GM19023 (cell line): ENCODE data around the gene LRRC66.

Experiments used
- ATAC-seq: cut with Tn5 transposase; IDR thresholded peaks from one replicate; pipeline ENCODE4 v1.9.1; 2021; ENCODE audit warnings: mild to moderate bottlenecking, moderate library complexity; ENCODE audit not compliant: unreplicated experiment

LRRC66 gene, protein sequence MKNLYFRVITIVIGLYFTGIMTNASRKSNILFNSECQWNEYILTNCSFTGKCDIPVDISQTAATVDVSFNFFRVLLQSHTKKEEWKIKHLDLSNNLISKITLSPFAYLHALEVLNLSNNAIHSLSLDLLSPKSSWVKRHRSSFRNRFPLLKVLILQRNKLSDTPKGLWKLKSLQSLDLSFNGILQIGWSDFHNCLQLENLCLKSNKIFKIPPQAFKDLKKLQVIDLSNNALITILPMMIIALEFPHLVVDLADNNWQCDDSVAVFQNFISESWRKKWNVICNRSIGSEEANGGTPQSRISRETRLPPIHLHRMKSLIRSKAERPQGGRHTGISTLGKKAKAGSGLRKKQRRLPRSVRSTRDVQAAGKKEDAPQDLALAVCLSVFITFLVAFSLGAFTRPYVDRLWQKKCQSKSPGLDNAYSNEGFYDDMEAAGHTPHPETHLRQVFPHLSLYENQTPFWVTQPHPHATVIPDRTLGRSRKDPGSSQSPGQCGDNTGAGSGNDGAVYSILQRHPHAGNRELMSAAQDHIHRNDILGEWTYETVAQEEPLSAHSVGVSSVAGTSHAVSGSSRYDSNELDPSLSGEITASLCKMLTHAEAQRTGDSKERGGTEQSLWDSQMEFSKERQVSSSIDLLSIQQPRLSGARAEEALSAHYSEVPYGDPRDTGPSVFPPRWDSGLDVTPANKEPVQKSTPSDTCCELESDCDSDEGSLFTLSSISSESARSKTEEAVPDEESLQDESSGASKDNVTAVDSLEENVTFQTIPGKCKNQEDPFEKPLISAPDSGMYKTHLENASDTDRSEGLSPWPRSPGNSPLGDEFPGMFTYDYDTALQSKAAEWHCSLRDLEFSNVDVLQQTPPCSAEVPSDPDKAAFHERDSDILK

DNA sequence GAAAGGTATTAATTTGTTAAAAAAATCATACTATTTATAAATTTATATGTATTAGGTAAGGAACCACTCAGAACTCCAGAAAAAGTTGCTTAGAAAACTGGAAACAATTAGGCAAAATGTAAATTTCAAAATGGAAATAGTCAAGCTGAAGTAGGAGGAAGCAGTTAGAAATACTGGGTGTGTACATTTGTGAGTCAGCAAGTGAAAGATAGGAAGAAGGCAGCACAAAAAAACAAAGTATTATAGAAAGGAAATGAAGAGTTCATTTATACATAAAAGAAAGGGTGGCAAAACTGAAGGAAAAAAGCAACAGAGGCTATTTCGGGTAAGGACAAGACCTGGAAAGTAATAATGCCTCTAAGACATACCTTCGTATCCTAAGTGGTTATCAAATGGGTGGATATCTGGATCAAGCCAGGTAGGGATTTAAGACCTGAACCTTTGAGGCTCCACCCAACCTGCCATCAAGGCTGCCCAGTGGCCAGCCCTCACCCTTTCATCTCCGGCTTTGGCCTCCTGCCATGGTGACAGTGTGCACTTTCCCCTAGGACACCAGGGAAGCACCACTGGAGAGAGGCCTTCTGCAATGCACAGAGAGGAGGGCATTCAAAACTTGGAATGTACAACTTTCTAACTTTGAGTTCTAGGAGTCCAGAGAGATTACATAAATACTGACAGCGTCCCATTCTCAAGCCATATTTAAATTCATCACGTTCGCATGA is at the start of gene LRRC66:
TSS of gene LRRC66 (minus strand) at position 428 of the 722 bp plus-strand sequence. CDS start 2,750 bp downstream, outside the sequence.
- ATAC-seq: no peak

DNA sequence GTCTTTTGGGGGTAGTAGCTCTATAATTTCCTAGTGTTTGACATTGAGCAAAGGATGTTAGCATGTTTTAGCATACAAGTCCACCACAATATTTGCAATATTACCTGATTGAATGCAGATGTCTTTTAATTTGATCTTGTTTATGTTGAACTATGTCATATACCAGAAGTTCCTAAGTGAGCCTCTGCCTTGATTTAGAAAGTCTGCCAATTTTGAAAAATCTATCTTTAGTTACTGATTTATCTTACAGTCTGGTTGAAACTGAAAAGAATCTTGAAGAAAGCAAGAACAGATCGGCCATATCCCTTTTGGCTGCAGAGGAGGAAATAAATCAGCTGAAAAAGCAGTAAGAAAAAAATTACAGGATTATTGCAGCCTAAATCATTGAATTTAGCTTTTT is 49.4 kb upstream of the LRRC66 start:
- ATAC-seq: no peak

DNA sequence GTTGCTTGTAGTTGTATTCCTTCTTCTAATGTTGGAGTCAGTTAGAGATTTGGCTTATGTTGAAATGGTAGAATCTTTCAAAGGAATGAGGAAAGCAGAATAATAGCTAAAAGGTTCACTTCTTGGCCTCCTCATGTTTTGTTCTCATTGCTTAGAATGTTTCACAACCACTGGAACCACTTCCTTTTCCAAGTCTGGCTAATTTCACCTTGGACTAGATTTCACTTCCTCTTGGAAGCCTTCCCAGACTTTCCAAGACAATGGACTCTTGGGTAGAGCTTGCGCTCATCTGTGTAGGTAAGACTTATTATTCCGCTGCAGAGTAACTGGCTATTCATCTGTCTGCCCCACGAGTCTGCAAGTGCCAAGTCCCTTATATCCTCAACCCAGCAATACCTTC is 39.2 kb upstream of the LRRC66 start:
- ATAC-seq: no peak

DNA sequence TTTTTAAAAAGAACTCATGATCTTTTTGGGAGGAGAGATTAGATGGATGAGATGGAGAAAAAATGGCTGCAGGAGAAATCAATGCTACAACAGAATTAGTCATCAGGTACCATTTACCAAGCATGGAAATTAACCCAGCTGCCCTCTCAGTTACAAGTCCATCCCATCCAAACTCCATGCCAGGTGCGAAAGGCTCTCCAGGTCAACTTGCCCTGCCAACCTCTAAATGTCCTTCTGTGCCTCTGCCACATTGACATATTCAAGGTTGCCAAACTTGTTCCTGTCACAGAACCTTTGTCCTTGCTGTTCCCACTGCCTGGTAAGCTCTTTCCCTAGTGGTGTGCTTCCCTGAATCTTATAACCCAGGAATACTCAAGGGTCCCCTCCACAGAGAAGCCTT is 38.1 kb upstream of the LRRC66 start:
- no peak for ATAC-seq

DNA sequence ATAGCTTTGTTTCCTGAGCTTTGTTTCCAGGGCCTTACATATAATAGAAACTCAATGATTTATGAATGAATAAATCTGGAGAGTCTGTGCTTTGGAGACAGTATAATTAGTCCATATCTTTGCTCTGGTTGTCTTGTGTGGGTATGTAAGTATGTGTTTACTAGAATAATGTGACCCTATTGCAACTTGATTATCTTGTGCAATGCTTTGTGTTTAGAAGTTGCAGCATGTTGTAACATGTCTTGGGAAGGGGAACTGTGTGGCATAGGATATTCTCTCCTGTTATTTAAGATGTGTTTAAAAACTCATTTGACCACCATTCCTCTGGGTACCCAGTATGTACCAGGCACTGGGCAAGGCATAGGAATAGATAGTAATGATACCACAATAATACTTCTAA is 37.0 kb upstream of the LRRC66 start:
- ATAC-seq: no peak

DNA sequence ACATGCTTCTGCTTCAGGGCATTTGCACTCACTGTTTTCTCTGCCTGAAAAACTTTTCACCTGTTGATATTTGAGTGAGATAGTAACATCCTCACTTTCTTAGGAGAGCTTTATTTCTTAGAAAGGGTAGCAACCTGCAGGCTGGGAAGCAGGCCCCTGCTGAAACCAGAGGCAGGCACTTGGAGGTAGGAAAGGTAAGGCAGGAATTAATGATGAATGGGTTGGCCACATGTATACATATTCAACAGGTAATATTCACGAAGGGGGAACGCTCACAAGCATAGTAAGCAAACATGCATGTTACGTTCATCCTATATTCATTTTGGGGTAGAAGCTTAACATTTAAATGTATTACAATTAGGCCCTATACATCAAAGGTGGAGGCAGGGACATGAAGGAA is 34.1 kb upstream of the LRRC66 start:
- no peak for ATAC-seq

DNA sequence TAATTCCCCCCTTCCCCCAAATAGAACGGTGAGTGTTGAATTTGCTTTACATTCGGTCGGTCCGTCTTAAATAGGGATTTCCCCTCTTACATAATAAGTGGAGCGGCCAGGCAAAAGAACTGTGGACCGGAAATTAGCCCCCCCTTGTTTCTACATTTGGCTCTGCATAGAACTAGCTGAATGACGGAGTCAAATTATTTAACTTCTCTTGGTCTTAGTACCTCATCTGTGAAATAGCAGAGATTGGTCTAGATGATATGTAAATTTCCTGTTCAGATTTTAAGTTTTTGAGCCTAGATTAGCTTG is 32.3 kb upstream of the LRRC66 start:
- ATAC-seq: peak; percentile 59

DNA sequence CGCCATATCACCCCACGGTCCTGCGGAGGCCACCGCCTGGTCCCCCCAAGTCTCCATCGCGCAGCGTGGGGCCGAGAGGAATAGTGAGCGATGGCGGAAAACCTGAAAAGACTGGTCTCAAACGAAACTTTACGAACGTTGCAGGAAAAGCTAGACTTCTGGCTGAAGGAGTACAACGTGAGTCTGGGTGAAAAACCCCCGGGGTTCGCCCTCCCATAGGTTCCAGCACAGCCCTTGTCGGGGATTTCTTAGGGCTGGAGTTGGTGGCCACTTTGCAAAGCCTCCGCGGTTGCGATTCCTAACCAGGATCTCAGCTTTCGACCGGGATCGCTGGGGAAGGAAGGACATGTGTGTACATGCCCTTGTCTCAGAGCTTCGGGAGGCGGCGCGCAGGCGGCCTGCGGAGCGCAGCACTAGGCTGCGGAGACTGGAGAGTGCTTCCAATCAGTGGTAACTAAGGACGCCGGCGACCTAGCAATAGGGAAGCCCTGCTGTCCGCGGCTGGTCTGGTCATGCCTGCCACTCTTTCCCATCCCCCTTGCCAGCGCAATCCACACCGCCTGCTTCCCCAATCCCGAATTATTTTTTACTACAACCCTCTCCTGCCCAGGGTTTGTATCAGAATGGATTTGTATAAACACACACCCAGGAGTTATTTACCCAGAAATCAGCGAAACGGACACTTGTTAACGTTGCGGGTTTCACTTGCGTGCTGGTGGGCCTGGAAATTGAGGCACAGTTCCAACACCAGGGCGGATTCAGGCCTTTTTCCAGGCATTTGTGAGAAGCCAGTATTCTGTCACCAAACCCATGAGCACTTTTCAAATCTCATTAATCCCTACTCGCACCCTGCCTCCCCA is 31.7 kb upstream of the LRRC66 start:
- peak; percentile 52 for ATAC-seq

DNA sequence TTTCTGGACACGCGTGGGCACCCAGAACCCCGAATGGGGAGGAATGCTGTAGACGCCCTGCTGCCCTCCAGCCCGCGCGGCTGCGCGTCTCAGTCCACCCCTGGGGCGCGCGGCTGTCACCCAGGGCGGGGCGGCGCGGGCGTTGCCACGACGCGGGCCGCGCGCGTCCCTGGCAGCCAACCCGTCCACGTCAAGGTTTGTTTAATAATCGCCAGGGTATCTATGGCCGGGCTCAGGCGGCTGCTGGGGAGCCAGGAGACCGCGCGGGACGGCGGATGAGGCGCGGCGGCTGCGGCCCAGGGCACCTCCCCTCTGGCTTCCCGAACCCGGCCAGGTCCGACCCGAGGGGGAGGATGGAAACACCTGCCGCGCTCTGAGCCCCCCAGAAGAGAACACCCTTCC is 31.1 kb upstream of the LRRC66 start, which contains the start of gene SPATA18:
TSS of gene SPATA18 (plus strand) at position 92 of the 402 bp plus-strand sequence. CDS start 401 bp downstream, outside the sequence.
- peak; percentile 48 for ATAC-seq

DNA sequence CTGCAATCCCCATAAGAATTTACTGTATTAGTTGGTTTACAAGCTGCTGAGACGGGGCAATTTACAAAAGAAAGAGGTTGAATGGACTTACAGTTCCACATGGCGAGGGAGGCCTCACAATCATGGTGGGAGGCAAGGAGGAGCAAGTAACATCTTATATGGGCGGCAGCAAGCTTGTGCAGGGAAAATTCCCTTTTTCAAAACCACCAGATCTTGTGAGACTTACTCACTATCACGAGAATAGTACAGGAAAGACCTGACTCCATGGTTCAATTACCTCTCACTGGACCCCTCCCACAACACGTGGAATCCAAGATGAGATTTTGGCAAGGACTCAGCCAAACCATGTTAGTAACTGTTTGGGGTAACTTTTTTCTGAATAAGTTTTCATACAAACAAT is 29.1 kb upstream of the LRRC66 start:
- ATAC-seq: no peak

DNA sequence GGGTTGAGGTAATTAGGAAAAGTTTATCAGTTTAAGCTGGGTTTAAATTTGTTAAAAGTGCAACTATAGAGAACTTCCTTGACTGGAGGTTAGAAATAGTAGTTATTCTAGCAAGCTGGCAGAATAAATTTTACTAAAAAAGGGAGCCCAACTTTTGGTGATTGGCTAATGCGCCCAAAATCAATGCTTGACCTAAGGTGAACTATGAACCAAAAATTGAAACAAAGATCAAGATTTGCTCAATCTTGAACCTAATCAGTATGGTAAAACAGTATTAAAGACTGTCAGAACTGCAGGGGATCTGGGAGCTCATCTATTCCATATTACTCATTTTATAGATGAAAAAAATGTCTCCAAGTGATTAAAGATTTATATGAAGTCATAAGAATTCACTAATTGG is 24.9 kb upstream of the LRRC66 start:
- no peak for ATAC-seq

DNA sequence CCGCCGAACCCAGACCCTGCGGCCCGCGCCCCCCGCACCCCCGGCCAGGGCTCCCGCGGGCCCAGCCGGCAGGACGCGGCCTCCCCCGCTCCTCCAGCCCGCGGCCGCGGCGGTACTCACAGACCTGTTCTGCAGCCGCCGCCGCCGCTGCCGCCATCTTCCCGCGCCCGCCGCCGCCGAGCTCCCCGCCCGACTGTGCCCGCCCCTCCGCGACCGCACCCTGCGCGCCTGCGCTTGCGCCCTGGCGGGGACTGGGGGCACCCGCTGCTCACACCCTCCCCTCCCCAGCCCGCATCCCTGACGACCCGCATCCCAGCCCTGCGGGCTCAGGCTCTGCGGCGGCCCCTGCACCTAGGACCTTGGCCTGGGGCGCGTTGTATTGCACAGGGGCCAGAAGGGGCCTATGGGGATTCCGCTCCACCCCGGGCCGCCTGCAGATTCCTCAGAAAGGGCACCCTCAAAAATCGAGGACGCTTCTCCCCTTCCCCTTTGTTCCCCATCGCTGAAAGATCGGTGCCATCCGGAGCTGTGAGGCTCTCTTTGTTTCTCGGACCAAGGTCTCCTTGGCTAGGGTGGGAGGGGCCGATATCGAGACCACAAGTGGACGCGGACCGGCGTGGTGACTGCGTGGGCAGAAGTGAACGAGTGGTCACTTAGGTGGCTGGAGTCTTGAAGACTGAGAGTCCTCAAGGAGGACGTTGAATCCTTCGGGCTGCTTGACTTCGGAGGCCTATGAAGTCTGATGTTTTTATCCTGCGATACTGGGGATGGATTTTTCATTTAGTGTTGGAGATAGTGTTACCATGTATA is 18.1 kb upstream of the LRRC66 start, which contains the start of gene SGCB:
TSS of gene SGCB (minus strand) at position 197 of the 810 bp plus-strand sequence. CDS start at position 157, 40 bp downstream.
- peak; percentile 95 for ATAC-seq

DNA sequence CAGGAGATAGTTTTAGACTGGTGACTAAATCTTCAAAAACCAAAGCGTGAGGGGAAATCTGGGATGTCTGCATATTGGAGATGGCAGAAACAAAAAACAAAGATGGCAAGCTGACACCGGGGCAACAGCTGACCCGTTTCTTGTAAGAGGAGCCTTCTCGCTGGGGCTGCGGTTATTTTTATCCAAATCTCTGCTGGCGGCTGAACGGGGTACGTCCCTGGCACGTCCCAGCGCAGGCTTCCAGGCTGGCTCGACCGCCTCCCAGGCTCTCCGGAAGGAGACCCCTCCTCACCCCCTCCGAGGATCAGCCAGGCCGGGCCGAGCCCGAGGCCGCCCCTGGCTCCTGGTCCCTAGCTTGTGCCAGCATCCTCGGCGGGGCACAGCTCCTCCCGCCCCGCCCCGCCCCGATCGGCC is 17.5 kb upstream of the LRRC66 start:
- peak; percentile 58 for ATAC-seq

DNA sequence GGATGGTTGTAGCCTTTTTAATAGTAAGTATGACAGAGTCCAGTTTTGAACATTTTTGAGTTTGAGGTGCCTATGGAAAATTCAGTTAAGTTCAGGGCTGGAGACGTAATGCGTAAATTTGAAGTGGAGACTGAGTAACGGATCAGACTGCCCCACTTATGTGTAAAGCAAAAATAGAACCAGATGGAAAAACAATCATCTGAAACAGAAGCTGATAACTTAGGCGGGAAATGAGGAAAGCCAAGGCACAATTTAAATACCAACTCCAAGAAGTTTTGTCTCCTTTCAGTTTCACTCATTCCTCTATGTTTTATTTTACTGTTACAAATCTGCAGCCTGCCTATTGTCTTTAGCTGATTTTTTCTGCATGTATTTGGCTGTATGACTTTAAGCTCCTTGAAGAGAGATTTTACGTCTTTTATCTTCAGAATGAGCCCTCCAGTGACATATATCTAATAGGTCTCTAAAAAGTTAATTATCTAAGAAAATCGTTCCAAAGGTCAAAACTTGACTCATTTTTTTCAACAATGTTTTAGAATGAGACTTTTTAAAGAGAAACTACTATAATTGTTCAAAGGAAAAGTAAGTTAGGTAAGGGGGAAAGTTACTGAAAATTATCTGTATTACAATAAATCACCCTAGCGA is 16.8 kb upstream of the LRRC66 start:
- no peak for ATAC-seq

DNA sequence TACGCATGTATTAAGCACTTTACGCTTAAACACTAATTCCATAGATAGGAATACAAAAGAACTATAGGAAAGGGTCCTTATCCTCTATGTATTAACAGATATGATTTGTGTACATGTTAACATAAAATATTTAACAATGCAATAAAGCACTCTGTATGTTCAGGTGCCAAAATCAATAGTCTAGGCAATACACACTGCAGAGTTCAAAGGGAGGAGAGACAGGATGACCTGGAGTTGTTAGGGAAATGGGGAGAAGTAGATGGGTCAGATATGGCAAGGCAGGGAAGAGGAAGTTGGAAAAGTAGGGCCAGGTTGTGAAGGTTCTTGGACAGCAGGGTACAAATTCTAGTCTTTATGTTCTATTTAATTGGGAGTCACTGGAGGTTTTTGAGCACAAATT is 15.0 kb upstream of the LRRC66 start:
- no peak for ATAC-seq

DNA sequence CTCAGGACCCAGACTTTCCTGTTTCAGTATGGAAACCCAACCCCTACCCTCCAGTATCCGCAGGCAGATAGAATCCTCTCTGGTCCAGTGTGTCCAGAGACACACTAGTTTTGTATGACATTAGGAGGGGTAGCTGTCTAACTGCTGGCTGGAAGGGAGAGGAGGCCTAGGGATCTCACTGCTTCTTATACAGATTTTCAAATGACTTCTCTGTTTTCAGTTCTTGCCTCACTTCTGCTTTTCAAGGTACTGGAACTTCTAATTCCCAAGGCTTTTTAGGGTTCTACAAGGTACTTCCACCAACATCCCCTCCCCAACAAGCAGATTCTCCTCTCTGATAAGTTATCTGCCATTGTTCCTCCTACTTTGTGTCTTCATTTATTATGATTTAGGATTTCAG is 11.8 kb upstream of the LRRC66 start:
- ATAC-seq: no peak

DNA sequence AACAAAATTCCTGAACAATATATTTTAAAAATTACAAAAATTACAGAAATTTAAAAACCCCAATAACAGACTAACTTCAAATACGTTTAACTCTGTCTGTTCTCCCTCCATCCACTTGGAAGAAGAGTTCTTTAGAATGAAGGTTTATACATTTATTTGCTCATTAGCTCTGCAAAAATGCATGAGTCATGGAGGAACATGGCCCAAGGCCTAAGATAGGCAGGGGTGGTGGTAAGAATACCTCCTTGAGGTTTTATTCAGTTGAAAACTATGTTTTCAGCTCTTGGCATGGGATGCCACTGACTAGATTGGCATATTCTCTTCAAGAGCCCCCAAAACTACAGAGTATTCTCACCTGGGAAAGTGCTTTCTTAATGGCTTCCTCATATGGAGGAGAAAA is 8.8 kb upstream of the LRRC66 start:
- no peak for ATAC-seq

DNA sequence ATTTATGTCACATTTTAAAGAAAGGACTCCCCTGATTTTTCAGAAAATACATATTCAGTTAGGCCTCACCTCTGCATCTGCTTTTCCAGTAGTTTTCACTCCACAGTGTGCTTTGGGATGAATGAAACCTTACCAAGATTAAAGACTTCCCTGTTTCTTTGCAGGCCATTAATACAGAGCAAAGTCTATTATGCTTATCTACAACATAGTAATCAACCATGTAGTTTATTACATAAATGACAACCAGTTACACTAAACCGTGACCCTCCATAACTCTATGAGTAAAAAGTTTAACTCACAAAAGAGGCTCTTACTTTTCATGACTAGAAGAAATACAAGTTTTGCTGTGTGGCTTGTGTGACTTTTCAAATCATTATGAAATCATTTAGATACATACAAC is 2.3 kb downstream of the LRRC66 start:
- ATAC-seq: no peak

DNA sequence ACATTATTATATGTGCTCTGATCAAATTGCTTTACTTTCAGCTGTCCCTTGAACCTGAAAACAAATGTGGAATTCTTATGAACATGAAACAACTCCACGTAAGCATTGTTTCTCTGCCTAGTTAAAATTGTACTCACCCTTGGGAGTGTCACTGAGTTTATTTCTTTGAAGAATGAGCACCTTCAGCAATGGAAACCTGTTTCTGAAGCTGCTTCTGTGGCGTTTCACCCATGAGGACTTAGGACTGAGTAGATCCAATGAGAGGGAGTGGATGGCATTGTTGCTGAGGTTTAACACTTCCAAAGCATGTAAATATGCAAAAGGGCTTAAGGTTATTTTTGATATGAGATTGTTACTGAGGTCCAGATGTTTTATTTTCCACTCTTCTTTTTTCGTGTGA is 3.2 kb downstream of the LRRC66 start:
- ATAC-seq: no peak
